B cell (primary cell): ENCODE measurements around the gene LRRC7. TPM values are rescaled to one million over a fixed set of nuclear protein-coding genes. Genes with fewer than 3 reads are reported as not detected.

Experiments
- ATAC-seq: fragments of 200-7000 bp; cut with Tn5 transposase; one replicate; pipeline ENCODE4 v1.10.0; 2021; ENCODE audit warnings: low read depth, mild to moderate bottlenecking, moderate number of reproducible peaks, moderate library complexity
- CTCF ChIA-PET: fragments of 350-600 bp; sonication (Branson Sonifier 250); formaldehyde crosslinking; loops from one replicate; lab custom pipeline; 2021; ENCODE audit warnings: antibody characterized with exemption, inconsistent platforms; lab: Charles Lee
- POLR2A ChIA-PET: fragments of 350-600 bp; sonication (Branson Sonifier 250); formaldehyde crosslinking; loops from one replicate; lab custom pipeline; 2021; ENCODE audit warnings: antibody characterized with exemption; lab: Charles Lee
- DNase-seq: peaks from one replicate; pipeline ENCODE4 v3.0.0; 2013
- H2AFZ ChIP-seq: 2 replicates; pipeline ENCODE4 v1.6.1; 2012; ENCODE audit warnings: mild to moderate bottlenecking, low read depth, low read length; ENCODE audit not compliant: insufficient read depth, poor library complexity, severe bottlenecking
- H3K27ac ChIP-seq, 2 donors: 1 replicate in 1 of 2; 2 replicates in 1 of 2; pipeline ENCODE4 v1.5.1; 2012 to 2013; ENCODE audit warnings: low read length in 2 of 2, mild to moderate bottlenecking in 2 of 2, moderate library complexity in 1 of 2
- H3K27me3 ChIP-seq, 4 experiments: fragments of 200-600 bp in 1 of 4; sonication (generic) in 1 of 4; replicated peaks in 1 of 4; 1 replicate in 2 of 4; 2 replicates in 2 of 4; pipeline versions ENCODE4 v1.6.1 to v1.7.0; 2013 to 2016; ENCODE audit warnings: low read length in 3 of 4, mild to moderate bottlenecking in 2 of 4, mixed read lengths in 1 of 4, moderate library complexity in 1 of 4; ENCODE audit not compliant: insufficient read depth in 4 of 4, control insufficient read depth in 3 of 4; ENCODE audit errors: control extremely low read depth in 1 of 4
- H3K36me3 ChIP-seq, 2 experiments: replicated peaks in 1 of 2; 1 replicate in 1 of 2; 2 replicates in 1 of 2; pipeline versions ENCODE4 v1.6.1 to v1.7.1; 2013; ENCODE audit warnings: low read length in 1 of 2; ENCODE audit not compliant: insufficient read depth in 2 of 2, control insufficient read depth in 1 of 2; ENCODE audit errors: control extremely low read depth in 1 of 2, extremely low read depth in 1 of 2
- H3K4me1 ChIP-seq, 2 donors: fragments of 200-600 bp in 1 of 2; sonication (generic) in 1 of 2; 1 replicate in 1 of 2; 2 replicates in 1 of 2; pipeline versions ENCODE4 v1.5.1 to v1.6.1; 2013 to 2017; ENCODE audit warnings: low read length in 2 of 2; ENCODE audit not compliant: control insufficient read depth in 2 of 2, insufficient read depth in 2 of 2
- H3K4me2 ChIP-seq: replicated peaks from 2 replicates; pipeline ENCODE3; 2012; ENCODE audit warnings: mild to moderate bottlenecking, low read depth, low read length; ENCODE audit not compliant: poor library complexity, severe bottlenecking
- H3K4me3 ChIP-seq, 5 experiments: fragments of 200-600 bp in 1 of 5; sonication (generic) in 1 of 5; 1 replicate in 3 of 5; 2 replicates in 2 of 5; pipeline versions ENCODE4 v1.5.1 to v1.7.0; 2011 to 2016; ENCODE audit warnings: low read length in 4 of 5, mild to moderate bottlenecking in 4 of 5, low read depth in 2 of 5, control low read depth in 1 of 5, moderate library complexity in 1 of 5; ENCODE audit not compliant: insufficient read depth in 1 of 5; ENCODE audit errors: control extremely low read depth in 1 of 5, extremely low read depth in 1 of 5
- H3K79me2 ChIP-seq: fragments of 200-600 bp; sonication (generic); one replicate; pipeline ENCODE4 v1.6.0; 2016; ENCODE audit warnings: low read length; ENCODE audit not compliant: control insufficient read depth, insufficient read depth
- H3K9ac ChIP-seq: fragments of 200-600 bp; sonication (generic); 2 replicates; pipeline ENCODE4 v1.6.1; 2017; ENCODE audit warnings: mild to moderate bottlenecking, low read length, moderate library complexity
- H3K9me3 ChIP-seq, 3 donors: one replicate each; pipeline versions ENCODE4 v1.6.1 to v1.7.1; 2013; ENCODE audit warnings: low read length in 2 of 3; ENCODE audit not compliant: control insufficient read depth in 2 of 3, insufficient read depth in 1 of 3; ENCODE audit errors: control extremely low read depth in 1 of 3
- H4K20me1 ChIP-seq: 2 replicates; pipeline ENCODE4 v1.6.0; 2012; ENCODE audit warnings: mild to moderate bottlenecking, low read length; ENCODE audit not compliant: insufficient read depth, control insufficient read depth, poor library complexity, severe bottlenecking
- H3K27ac Mint-ChIP-seq: one replicate; pipeline ENCODE4 v1.8.0; 2021; ENCODE audit warnings: mixed read lengths
- H3K27me3 Mint-ChIP-seq: one replicate; pipeline ENCODE4 v1.8.0; 2021; ENCODE audit warnings: mixed read lengths
- H3K4me1 Mint-ChIP-seq: one replicate; pipeline ENCODE4 v1.8.0; 2021; ENCODE audit warnings: mixed read lengths
- H3K4me3 Mint-ChIP-seq: one replicate; pipeline ENCODE4 v1.8.0; 2021; ENCODE audit warnings: mixed read lengths
- H3K9me3 Mint-ChIP-seq: one replicate; pipeline ENCODE4 v1.8.0; 2022; ENCODE audit warnings: mixed read lengths; ENCODE audit not compliant: insufficient read depth
- CTCF ChIP-seq: fragments of 200-600 bp; IDR thresholded peaks from one replicate; pipeline ENCODE4 v1.8.0; 2022; ENCODE audit warnings: antibody characterized with exemption, mild to moderate bottlenecking
- EZH2 ChIP-seq: IDR thresholded peaks from 2 replicates; pipeline ENCODE4 v1.6.1; 2012; ENCODE audit warnings: borderline replicate concordance, low read depth, mild to moderate bottlenecking, moderate library complexity, low read length; ENCODE audit not compliant: insufficient read depth, poor library complexity, severe bottlenecking
- WGBS: methylation state at CpG from one replicate; pipeline ENCODE4 v1.1.5; 2013; ENCODE audit warnings: missing lambda C conversion rate; ENCODE audit not compliant: insufficient coverage; 5-methylcytosine and 5-hydroxymethylcytosine counted together
- intact Hi-C: fragments of 100-400 bp; cut with micrococcal nuclease; formaldehyde crosslinking; loops from one replicate; pipeline ENCODE4 v1.10.0; 2022
- polyA plus RNA-seq: library from polyadenylated mRNA; depleted of rRNA; stranded (reverse); fragments of >200 nt; gene quantifications from 2 replicates; pipeline ENCODE4 v1.2.3, GENCODE V29; 2012
- total RNA-seq, 2 donors: library from RNA; stranded (reverse); fragments of 120-200 nt in 1 of 2; gene quantifications; 1 replicate in 1 of 2; 2 replicates in 1 of 2; pipeline versions ENCODE4 v1.2.3 to v1.2.4, GENCODE V29; 2013 to 2022

The LRRC7 gene
- total and polyA plus RNA-seq, 2 donors (not counting 1 experiment from before 2014, with no cell fraction given): not detected

DNA sequence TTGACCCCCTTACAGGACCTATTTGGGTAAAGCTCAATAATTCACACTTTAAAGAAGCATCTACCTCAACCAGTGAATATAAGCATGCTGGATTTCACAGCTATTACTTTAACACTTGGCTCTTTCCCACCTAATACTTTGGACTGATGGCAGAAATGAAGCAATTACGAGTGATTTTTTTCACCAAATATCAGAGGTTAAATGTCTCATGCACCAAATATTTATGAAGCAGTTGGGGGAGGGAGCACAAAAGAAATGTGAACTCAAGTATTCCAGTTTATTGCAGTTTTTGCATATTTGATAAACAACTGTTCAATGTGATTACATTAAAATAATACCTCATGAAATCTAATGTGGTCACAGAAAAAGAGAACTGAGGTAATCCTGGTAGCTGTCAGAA is 223.6 kb downstream of the LRRC7 start:
- ATAC-seq (no peak), DNase-seq (no peak)
- no peak overlapping the region for H3K9ac ChIP-seq
- no peaks in the 10 kb centered on the region for H3K27me3 ChIP-seq
- Mint-ChIP-seq H3K27me3 (no peaks in the 10 kb centered on the region), H3K27ac (no peak overlapping the region), H3K4me3 (no peak overlapping the region), H3K4me1 (no peaks in the 10 kb centered on the region), H3K9me3 (peaks cover 3% of the 10 kb centered on the region)
- H2AFZ ChIP-seq: no peak overlapping the region
- CTCF ChIA-PET: no interaction called here
- no peaks in the 10 kb centered on the region for H3K4me1 ChIP-seq
- no CpG with 5 or more reads among the region's 1 CpG for WGBS
- no peaks in the 10 kb centered on the region for H3K79me2 ChIP-seq
- no peaks in the 10 kb centered on the region for H4K20me1 ChIP-seq
- no peak overlapping the region for H3K4me2 ChIP-seq
- TF ChIP-seq EZH2: no peak
- no peak for TF ChIP-seq CTCF
- no peak overlapping the region for H3K27ac ChIP-seq
- no peaks in the 10 kb centered on the region for H3K36me3 ChIP-seq
- H3K9me3 ChIP-seq: peaks cover 0 to 1% (median 0%) of the 10 kb centered on the region in 3 donors
- intact Hi-C loops: no loop called here
- H3K4me3 ChIP-seq: no peak overlapping the region
- POLR2A ChIA-PET: no interaction called here

DNA sequence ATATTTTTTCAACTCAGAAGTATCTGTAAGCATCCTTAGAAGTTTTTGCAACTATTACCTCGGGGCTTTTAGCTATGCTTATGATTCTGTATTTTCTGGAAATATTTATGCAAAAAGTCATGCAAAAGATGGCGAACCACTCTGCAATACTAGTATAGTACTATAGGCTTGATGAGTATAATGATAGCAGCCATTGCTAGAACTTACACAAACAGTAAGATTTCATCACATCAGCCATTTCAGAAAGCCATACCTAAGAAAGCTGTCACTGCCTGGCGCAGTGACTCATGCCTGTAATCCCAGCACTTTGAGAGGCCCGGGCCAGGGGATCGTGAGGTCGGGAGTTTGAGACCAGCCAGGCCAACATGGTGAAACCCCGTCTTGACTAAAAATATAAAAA is 227.1 kb downstream of the LRRC7 start:
- peaks cover under 1% of the 10 kb centered on the region for H3K9me3 Mint-ChIP-seq
- ATAC-seq: no peak
- POLR2A ChIA-PET: no interaction called here

More for the DNA sequence above, 227.1 kb downstream of the LRRC7 start:
- no peak for DNase-seq
- no peak overlapping the region for H3K27ac Mint-ChIP-seq
- no peaks in the 10 kb centered on the region for H3K27me3 ChIP-seq
- H3K4me1 ChIP-seq: no peaks in the 10 kb centered on the region
- TF ChIP-seq EZH2 (no peak), CTCF (no peak)
- no peak overlapping the region for H2AFZ ChIP-seq
- no peak overlapping the region for H3K4me2 ChIP-seq
- H3K36me3 ChIP-seq: no peaks in the 10 kb centered on the region
- no peaks in the 10 kb centered on the region for H4K20me1 ChIP-seq
- no peaks in the 10 kb centered on the region for H3K79me2 ChIP-seq
- H3K27me3 Mint-ChIP-seq: no peaks in the 10 kb centered on the region
- H3K27ac ChIP-seq: no peak overlapping the region
- peaks cover 0 to 4% (median 0%) of the 10 kb centered on the region in 3 donors for H3K9me3 ChIP-seq
- WGBS: 91% methylated on average over 5 of the region's 7 CpGs
- no peaks in the 10 kb centered on the region for H3K4me1 Mint-ChIP-seq
- no peak overlapping the region for H3K4me3 Mint-ChIP-seq
- H3K9ac ChIP-seq: no peak overlapping the region
- intact Hi-C loops: no loop called here
- CTCF ChIA-PET: no interaction called here
- H3K4me3 ChIP-seq: no peak overlapping the region
